NCI-H128 (cell line): Measurements from ENCODE around the gene BLM.

ENCODE experiments used
- DNase-seq: peaks from one replicate; lab custom pipeline; 2025; ENCODE audit not compliant: unreplicated experiment; lab: John Stamatoyannopoulos, UW

BLM gene

GRCh38 chr15:90691369-90691768 is 25.8 kb upstream of the BLM start:
- DNase-seq, result no peak

GRCh38 chr15:90691982-90692773 is 25.0 kb upstream of the BLM start:
- no peak for DNase-seq

GRCh38 chr15:90694987-90695386 is 22.2 kb upstream of the BLM start:
- no peak for DNase-seq

- no peak for DNase-seq
Measured at GRCh38 chr15:90697175-90697574, 20.0 kb upstream of the BLM start.

GRCh38 chr15:90698629-90699028 is 18.5 kb upstream of the BLM start:
- no peak for DNase-seq

GRCh38 chr15:90701048-90701447 is 16.1 kb upstream of the BLM start:
- no peak for DNase-seq

- DNase-seq, result no peak
Measured at GRCh38 chr15:90701880-90702630, 15.1 kb upstream of the BLM start.

GRCh38 chr15:90703455-90703854 is 13.7 kb upstream of the BLM start:
- DNase-seq, result no peak

GRCh38 chr15:90705212-90705611 is 11.9 kb upstream of the BLM start:
- no peak for DNase-seq

- peak; percentile 71 for DNase-seq
Measured at GRCh38 chr15:90706394-90707327, 10.5 kb upstream of the BLM start.

- no peak for DNase-seq
Measured at GRCh38 chr15:90707489-90707888, 9.7 kb upstream of the BLM start.

GRCh38 chr15:90708516-90708915 is 8.6 kb upstream of the BLM start:
- no peak for DNase-seq

- no peak for DNase-seq
Measured at GRCh38 chr15:90709278-90709677, 7.9 kb upstream of the BLM start.

- no peak for DNase-seq
Measured at GRCh38 chr15:90710436-90711027, 6.6 kb upstream of the BLM start.

- DNase-seq, result peak; percentile 25
Measured at GRCh38 chr15:90711418-90711824, 5.7 kb upstream of the BLM start.

- DNase-seq, result no peak
Measured at GRCh38 chr15:90711842-90712241, 5.3 kb upstream of the BLM start.

GRCh38 chr15:90713081-90713480 is 4.1 kb upstream of the BLM start:
- no peak for DNase-seq

- no peak for DNase-seq
Measured at GRCh38 chr15:90716317-90716975, 700 bp upstream of the BLM start.

GRCh38 chr15:90718232-90718631 is 1.1 kb downstream of the BLM start:
- DNase-seq, result no peak

GRCh38 chr15:90720131-90720530 is 3.0 kb downstream of the BLM start:
- no peak for DNase-seq
